GM13976 (cell line): ENCODE measurements around the gene CNGA2.

ENCODE experiments used
- DNase-seq: peaks from one replicate; pipeline ENCODE4 v3.0.0; 2012; ENCODE audit warnings: low spot score
- in situ Hi-C: fragments of 300-500 bp; cut with MboI; formaldehyde crosslinking; loops from one replicate; pipeline ENCODE4 v1.12.0; 2022; ENCODE audit warnings: low sequenced_read_pairs, mixed read lengths, inconsistent platforms; ENCODE audit not compliant: unreplicated experiment
- TF ChIP-seq, protein P1 (sequence below): IDR thresholded peaks from 2 replicates; pipeline ENCODE4 v1.5.1; 2012; ENCODE audit warnings: borderline replicate concordance, mild to moderate bottlenecking; ENCODE audit not compliant: insufficient read depth; ENCODE audit errors: extremely low read depth, missing control alignments, control extremely low read depth

Gene CNGA2

DNA sequence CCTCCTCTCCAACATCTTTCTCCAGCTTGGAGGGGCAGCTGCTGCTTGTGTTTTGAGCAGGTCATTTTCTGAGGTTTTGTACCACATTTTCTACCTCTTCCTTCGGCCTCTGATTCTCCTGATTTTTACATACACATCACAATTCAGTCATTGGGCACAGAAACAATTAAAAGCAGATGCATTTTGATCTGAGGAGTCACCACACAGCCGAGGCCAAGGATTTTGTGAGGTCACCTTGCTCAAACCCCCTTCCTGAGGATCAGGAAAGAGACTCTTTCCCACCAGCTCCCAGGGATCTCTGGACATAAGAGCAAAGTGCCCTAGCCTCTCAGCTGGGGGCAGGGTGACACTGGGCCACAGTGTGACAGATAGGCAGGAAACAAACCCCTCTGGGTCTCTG, 24.1 kb upstream of the CNGA2 start:
- no peak for DNase-seq
- TF ChIP-seq, protein P1, sequence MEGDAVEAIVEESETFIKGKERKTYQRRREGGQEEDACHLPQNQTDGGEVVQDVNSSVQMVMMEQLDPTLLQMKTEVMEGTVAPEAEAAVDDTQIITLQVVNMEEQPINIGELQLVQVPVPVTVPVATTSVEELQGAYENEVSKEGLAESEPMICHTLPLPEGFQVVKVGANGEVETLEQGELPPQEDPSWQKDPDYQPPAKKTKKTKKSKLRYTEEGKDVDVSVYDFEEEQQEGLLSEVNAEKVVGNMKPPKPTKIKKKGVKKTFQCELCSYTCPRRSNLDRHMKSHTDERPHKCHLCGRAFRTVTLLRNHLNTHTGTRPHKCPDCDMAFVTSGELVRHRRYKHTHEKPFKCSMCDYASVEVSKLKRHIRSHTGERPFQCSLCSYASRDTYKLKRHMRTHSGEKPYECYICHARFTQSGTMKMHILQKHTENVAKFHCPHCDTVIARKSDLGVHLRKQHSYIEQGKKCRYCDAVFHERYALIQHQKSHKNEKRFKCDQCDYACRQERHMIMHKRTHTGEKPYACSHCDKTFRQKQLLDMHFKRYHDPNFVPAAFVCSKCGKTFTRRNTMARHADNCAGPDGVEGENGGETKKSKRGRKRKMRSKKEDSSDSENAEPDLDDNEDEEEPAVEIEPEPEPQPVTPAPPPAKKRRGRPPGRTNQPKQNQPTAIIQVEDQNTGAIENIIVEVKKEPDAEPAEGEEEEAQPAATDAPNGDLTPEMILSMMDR: no peak
- in situ Hi-C loops: no loop called here

- TF ChIP-seq, protein P1: no peak
- DNase-seq: no peak
- in situ Hi-C loops: no loop called here
Observed at GRCh38 chrX:151711154-151711553, 23.4 kb upstream of the CNGA2 start.

GRCh38 chrX:151711787-151712186, 22.8 kb upstream of the CNGA2 start:
- in situ Hi-C loops: no loop called here
- TF ChIP-seq, protein P1: no peak
- no peak for DNase-seq

DNA sequence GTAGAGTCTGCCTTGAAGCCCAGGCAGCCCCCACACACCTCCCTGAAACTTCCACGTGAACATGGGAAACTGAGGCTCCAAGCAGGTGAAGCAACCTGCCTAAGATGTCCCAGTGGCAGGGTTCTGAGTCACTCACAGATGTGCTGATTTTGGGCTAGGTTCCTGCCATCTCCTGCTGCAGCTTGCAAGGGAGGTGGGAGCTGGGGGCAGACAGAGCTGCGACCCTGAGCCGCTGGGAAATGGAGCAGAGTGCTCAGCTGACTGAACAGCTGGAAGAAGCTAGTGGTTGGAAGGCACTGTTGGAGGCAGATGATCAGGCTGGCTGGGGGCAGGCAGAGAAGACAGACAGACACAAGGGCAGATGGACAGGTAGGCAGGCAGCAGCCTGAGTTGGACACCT, 22.3 kb upstream of the CNGA2 start:
- TF ChIP-seq, protein P1: no peak
- DNase-seq: no peak
- in situ Hi-C loops: no loop called here

- TF ChIP-seq, protein P1: peak; percentile 34
- DNase-seq: peak; percentile 47
- in situ Hi-C loops: no loop called here
Observed at GRCh38 chrX:151713849-151714248, 20.7 kb upstream of the CNGA2 start.

DNA sequence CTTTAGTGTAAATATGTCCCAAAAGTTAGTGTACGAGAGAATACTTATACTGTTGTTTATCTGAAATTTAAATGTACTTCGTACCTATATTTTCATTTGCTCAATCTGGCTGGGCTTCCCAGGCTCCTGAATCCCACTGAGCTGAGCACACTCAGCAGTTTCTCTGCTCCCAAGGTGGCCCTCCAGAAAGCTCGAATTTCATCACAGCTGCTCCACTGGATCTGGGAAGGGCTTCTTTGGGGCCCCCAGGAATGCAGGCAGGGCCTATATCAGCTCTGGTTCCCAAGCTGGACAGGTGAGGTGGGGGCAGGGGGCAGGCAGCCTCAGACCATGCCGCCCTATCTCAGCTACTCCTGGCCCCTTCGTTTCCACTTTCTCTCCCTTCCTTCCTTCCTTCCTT, 20.2 kb upstream of the CNGA2 start:
- TF ChIP-seq, protein P1: no peak
- DNase-seq: no peak
- in situ Hi-C loops: no loop called here

DNA sequence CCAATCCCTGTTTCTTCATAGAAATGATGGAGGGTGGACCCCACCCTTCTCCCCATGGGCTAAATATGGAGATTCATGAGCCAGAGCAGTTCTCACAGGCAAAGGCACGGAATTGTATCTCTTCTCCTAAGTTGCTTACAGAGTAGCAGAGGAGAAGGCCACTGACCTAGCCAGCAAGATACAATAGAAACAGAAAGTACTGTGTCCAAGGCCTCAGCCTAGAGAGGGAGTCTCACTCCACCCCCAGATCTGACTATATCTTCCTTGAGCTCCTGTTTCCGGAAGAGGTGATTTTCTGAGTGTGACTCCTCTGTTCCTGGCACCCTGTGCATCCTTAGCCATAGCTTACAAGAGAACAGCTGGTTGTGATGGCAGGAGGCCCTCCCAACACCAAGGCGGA, 18.8 kb upstream of the CNGA2 start, which contains the start of gene FATE1:
TSS of gene FATE1 (plus strand) at position 284 of the 400 bp plus-strand sequence. CDS start at position 369, 85 bp downstream.
- TF ChIP-seq, protein P1: no peak
- no peak for DNase-seq
- in situ Hi-C loops: no loop called here
